ENCODE results near the gene TDRD9.
"Not testable (repeated sequence)": the region's sequence is repeated elsewhere in the genome, so short reads cannot be mapped to it uniquely, and the experiment has no call there.

The TDRD9 gene

DNA sequence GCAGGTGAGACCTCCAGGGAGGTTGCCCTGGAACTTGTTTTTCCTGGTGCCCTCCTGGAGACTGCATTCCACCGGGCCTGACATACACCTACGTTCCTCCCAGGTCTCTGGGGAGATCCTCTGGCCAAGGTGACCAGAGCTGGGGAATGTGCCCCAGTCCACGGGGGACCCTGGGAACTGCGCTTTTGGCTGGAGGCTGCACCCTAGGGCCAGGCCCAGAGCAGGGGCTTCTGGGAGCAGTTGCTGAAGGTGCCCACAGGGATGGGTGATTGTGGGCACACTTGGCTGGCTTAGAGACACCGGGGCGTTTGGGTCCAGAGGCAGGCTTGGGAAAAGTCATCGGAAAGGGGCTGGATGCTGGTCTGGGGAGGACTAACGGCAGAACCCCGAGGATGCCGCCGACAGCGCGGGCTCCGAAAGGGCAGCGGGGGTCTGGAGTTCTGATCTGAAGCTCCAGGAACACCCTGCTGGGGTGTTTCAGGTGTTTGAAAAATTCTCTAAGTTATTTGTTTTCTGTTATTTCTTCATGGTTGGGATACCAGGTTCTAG is 36.5 kb upstream of the TDRD9 start:
- DNase-seq, result no peak

DNA sequence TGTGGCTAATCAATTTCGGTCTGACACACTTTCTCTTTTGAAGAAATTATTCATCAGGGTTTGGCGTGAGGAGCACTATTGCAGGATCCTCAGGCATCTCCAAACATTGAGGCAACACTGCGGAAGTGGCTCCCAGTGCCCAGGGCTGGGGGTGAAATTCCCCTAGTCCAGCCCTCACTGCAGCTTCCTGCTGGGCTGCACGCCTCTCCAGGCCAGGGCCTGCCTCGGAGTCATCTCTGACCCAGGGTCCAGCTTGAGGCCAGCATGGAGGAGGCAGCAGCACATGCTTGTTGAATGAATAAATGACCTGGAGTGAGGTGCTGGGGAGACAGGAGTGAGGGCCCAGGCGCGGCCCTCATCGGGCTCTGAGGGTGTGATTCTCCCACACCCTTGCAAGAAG is 36.0 kb upstream of the TDRD9 start:
- DNase-seq, result no peak

DNA sequence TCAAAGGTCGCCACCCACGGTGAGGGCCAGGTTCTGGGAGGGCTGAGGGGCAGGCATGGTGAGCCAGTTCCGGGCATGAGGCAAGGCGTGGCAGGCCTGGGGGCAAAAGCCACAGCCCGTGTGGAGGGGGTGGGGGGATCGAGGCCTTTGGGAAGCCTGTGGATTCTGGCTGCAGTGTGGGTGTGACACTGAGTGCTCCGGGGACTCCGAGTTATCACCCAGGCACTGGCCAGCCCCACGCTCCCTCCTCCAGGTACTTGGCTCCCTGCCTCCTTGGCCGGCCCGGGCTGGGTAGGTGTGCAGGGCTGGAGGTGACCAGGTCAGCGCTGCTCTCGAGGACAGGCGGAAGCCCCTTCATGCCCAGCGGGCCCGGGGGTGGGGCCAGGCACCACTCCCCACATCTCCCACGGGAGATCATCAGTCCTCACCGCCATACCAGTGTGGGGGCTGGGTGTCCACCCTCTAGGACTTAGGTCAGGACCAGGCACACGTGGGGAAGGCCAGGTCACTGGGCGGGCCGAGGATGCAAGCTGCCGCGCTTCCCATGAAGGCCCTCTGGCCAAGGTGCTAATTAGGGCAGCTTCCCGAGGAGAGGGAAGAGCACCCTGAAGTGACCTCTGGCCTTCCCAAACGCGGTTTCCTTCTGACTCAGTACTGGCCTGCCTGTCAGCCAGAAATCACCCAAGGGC is 34.1 kb upstream of the TDRD9 start:
- DNase-seq, result no peak

DNA sequence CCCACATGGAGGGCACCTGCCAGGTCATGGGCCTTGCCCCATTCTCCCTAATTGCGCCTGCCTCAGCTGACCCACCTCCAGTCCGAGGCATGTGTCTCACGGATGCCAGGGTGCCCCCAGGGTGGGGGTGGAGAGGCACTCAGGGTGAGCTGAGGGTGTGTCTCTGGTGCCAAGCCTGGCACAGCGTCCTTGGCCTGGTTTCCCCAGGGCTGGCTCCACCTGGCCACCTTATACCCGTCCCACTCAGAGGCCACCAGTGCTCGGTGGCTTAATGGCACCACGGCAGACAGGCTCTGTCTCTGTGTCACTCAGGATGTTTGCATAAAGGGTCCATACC is 33.6 kb upstream of the TDRD9 start:
- no peak for DNase-seq

DNA sequence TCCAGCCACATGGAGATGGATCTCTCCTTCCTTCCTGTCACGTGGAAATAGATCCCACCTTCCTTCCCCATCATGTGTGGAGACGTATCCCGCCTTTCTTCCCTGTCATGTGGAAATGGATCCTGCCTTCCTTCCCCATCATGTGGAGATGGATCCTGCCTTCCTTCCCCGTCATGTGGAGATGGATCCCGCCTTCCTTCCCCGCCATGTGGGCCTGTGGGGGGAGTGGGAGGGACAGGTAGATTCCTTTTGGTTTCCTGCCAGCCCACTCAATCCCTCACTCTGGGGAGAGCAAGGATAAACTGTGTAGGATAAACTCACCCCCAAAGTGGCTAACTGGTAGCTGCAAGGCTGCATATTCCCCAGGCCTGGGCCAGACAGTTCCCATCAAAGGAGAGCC is 31.7 kb upstream of the TDRD9 start:
- DNase-seq, result no peak

DNA sequence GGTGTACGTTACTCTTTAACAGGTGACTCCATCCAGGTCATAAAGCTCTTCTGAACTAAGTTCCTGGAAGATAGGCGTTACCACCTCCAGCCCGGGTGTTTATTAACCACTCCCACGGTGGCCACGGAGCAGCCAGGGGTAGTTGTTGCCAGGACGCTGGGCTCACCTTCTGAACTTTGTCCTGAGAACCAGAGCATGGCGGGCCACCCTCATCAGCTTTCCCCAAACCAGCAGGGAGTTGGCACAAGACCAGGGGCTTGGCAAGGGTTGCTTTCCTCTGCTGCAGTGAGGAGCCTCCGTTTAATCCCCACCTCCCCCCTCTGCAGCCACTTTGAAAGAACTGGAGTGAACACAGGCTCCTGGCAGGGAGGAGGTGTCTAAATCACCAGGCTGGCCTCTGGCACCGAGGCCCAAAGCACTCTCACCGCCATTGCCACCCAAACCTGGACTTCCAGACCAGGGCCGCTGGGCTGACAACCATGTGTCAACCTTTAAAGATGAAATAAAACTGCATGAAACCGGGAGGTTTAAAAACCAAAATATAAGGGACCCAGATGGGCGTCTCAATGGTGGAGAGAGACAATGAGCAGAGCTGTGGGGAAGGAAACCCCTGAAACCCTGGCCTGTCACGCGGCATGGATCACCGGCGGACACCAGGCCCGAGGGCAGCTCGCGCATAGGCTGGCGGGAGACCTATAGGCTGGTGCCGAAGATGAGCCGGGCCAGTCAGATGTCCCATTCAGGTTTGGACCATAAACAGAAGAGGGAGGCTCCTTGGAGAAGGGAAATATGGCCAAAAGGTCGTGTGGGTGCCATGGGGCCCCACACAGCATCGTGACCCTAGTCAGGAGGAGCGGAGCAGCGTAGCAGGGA is 30.9 kb upstream of the TDRD9 start:
- no peak for DNase-seq

DNA sequence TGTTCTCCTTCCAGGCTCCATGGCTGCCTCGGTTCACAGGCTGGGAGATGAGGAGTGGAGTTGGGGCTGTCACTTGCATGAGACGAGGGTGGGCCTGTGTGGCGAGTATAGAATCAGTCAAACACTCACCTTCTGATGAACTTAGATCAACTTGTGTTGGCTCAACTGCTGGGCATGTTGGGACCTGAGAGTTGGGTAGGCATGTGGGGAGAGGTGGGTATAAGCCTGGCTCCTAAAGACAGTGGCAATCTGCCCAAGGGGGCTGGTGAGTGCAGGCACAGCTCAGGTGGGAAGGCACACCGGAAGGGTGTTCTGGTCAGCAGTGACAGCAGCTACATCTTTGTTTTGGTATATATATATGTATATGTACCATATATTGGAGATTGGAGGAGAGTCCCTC is 30.1 kb upstream of the TDRD9 start:
- no peak for DNase-seq

DNA sequence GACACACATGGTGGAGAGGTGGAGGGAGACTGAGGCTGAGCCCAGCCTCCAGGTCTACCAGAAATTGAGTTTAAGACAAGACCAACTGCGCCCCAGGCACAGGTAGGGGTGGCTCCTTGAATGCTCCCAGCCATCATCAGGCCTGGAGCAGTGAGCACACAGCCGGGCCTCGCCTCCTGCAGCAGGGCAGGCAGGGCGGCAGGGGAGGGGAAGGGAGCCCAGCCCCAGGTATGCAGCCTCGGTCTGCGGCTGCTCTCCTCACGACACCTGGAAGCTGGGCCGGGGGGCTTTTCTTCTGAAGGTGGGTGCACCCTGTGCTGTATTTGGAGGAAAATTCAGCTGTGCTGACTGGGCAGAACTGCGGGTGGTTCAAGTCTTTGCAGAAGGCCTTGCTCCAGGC is 29.5 kb upstream of the TDRD9 start:
- no peak for DNase-seq

DNA sequence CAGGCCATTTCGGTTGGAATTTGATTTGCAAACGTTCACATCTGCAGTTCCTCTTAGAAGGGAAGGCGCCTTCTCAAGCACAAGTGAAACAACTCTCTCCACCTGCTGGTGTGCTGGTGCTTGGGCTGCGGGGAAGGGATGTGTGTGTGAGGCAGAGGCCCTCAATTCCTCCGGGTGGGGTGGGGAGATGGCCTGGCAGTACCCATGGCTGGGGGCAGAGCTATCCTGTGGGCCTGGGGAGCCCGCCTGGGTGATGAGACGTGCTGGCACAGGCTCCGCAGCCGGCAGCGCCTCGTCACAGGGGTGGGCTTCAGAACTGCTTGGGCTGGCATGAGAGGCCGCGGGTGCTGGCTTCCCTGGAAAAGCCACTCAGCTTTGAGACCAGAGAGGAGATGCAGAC is 28.9 kb upstream of the TDRD9 start:
- DNase-seq, result no peak

DNA sequence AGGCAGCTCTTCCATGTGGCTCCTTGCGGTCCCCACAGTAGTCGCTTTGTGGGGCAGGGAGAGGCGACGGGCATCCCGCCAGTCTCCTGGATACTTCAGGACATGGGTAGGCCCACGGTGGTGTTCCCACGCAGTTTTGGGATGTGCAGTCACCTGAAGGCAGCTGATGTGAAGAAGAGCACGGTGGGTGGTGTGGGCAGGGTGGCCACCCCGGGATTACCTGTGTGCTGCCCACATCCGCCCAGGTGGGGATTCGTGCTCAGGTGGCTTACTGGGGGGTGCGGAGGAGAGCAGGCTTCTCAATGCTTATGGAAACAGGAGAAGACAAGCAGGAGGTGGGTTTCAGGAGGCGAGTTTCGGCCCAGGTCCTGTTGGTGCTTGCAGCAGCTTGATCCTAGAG is 28.4 kb upstream of the TDRD9 start:
- DNase-seq, result no peak

DNA sequence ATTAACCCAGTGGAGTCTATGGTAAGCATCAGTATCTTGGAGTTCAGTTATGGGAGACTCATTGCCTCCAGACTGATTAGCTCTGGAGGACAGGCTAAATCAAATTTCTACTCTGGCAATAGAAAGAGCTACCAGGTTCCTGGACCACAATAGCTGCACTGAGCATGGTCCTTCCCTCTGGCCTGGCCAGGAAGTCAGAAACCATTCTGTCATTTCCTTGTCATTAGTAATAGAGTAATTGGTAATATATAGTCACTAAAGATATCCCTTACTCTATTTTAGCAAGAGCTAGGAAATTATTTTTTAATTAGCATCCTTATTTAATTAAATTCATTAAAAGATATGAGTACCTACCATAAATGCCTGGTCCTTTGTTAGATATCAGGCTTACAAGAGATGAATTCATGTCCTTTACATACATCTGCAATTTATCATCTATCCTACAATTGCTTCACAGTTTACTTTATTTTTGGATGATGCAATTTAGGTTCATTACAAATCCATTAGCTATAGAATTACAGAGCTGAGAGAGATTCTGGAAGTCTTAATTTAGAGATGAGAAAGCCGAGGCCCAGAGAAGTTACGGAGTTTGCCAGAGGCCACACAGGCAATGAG is 23.7 kb upstream of the TDRD9 start:
- no peak for DNase-seq

DNA sequence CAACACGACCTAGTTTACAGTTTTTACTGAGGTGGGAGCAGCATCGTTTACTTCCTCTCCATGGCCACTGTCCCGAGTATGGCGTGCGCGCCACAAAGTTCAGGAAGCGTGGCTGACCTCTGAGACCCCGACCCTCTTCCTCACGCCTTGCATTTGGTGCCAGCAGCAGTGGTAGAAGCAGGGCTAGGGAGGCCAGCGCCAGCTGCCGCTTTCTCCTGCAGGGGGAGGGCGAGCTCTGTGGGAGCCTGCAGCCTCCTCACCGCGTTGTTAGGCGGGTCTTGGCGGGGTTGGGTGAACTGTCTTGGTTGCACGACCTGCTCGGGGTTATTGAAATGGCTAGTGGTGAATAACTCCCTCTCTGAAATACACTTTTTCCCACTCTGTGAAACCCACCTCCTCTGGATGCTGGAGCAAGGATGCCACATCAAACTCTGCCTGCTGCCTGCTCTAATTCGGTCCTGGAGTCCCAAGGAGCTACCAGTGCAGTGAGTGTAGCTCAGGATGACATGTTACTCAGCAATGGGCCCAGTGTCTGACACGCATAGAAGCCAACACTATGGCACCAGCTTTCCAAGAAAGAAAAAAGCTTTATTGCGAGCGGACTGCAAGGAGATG is 22.3 kb upstream of the TDRD9 start:
- no peak for DNase-seq

DNA sequence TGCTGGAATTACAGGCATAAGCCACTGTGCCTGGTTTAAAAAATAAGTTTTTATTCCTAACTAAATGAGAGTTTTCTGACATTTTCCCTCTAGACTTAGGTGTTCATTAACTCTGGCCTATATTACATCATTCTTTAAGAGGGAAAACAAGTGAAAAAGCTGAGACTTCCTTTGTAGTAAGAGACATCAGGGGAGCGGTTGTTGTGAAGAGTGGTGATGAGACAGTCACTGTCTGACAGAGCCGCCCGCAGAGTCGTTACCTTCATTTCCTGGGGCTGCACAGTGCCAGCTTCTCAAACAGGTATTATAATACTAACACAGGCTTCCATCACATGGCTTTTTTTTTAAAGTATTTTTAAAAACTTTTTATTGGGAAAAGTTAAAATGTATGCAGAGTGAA is 19.7 kb upstream of the TDRD9 start:
- DNase-seq, result no peak

DNA sequence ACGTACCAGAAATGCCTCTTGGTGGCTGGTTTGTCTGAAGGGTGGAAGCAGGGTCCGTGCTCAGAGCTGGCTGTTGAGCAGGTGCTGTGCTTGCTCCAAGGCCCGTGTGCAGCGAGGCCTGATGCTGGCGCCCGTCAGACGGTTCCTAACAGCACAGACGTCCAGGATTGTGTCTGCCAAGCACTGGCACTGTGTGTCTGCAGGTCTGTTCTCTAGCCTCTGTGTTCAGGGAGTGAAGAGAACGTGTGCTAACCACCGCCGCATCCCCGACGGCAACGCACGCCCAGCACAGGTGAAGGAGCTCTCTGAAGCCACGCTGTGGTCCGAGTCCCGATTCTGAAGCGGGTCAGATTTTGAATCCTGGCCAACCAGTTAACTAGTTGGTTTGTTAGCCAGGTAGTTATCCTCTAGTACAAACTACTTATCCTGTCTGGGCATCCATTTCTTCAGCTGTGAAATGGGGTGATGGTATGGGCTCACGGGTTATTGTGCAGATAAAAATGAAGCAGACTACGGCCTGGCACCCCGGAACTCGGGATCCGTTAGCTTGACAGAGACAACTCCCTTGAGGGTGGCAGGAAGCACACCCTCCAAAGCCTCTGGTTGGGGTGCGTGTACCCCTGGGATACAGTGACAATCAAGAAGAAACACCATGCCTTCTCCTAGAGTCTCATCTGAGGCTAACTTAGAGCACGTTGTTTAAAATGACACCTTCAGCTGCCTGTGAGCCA is 18.6 kb upstream of the TDRD9 start:
- DNase-seq, result no peak

DNA sequence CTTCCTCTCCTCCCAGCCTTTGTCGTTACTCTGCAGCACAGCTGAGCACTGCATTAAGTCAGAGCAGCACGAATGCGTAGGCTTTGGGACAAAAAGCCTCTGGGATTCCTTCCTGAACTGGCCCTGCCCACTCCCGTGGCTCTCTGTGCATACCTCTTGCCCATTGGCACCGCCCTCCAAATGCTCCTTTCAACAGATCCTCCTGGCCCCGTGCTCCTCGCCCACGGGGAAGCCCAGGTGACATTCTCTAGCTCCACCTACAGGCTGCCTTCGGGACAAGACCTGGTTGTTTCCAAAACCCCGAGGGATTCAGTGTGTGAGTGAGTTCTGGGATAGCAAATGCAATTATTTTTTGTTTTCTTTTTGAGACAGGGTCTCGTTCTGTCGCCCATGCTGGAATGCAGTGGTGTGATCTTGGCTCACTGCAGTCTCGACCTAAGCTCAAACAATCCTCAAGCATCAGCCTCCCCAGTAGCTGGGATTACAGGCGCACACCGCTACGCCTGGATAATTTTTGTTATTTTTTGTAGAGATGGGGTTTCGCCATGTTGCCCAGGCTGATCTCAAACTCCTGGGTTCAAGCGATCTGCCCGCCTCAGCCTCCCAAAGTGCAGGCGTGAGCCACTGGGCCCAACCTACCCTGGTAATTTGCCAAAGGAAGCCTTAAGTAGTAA is 17.9 kb upstream of the TDRD9 start:
- DNase-seq, result peak; percentile 67

DNA sequence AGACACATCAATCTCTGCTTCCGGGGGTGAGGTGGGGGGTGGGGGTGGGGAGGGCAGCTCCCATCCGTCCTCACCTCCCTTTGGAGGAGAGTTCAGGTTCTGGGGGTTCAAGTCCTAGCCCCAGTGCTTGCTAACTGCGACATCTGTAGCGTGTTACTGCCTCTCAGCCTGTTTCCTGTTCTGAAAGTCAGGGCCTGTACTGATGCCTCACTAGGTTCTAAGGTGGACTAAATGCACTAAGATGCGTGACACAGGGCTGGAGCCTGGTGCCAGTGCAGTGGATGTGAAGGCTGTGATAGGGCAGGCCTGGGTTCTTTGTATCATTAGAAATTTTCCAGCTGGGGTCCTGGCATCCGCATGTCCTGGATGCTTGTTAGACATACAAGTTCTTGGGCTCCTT is 17.3 kb upstream of the TDRD9 start:
- no peak for DNase-seq

DNA sequence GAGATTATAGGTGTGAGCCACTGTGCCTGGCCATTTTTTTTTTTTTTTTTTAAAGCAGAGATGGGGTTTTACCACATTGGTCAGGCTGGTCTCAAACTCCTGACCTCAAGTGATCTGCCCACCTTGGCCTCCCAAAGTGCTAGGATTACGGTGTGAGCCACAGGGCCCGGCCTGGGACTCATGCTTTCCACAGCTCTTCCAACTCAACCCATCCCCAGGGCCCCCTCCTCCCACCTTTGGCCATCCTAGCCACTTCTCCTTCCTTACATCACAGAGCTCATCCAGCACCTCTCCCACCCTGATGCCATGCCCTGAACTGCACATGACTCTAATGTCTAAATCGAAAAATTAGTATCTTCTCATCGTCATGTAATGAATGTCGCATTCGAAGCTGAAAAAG is 12.6 kb upstream of the TDRD9 start:
- DNase-seq, result no peak

DNA sequence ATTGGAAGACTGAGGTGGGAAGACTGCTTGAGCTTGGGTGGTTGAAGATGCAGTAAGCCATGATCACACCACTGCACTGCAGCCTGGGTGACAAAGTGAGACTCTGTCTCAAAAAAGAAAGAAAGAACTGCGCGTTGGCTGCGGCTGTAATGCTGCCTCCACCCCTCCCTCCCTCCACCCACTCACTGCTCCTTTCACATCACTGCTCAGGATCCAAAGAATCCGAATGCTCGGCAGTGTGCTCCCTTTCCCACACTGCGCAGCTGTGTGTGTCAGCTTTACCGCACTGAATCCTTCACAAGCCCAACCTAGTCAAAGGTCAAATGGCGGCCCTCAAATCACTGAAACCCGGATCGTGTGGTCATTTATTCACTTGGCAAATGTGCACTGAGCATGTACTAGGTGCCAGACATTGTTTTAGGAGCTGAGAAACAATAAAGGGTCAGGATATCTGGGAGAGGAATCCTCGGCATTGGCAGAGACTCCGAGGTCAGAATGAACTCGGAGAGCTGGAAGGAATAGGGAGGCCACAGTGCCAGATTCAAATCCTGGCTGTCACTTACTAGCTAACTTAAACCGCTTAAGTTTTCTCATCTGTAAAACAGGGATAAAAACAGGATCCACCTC is 11.5 kb upstream of the TDRD9 start:
- no peak for DNase-seq

DNA sequence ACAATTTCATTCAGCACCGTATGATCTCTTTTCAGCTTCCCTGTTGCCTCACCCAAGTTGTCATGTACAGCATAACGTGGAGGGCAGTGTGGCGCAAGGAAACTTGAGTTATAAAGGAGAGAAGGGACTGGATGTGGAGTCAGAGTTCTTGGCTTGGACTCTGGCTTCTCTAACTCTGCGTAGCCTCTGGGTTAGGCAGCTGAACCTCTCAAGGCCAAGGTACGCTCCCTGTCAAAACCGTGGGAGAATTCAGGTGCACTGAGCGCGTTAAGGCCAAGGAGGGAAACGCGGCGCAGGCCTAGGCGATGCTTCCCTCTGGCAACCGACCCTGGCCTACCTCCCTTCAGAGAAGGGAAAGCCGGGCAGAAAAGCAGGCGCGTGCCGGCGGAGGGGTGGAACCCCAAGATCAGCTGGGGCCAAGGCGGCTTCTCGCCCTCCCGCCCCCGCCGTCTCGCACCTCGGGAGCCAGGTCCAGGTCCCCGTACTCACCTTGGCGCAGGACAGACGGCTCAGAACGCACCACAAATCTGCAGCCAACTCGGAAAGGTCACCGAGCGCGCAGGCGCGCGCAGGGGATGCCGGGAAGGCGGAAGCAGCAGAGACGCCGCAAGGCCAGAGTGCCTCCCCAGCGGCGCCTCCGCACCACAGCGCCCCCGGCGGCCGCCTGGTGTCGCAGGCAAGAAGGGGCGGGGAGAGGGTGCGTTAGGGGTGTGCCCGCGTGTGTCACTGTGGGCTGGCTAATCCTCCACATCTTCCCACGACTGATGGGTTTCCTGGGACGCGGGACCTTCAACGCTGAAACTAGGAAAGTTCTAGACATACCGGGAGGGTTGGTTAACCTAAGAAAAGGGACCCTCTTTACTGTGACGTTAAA is 7.0 kb upstream of the TDRD9 start:
- peak; percentile 48 for DNase-seq

DNA sequence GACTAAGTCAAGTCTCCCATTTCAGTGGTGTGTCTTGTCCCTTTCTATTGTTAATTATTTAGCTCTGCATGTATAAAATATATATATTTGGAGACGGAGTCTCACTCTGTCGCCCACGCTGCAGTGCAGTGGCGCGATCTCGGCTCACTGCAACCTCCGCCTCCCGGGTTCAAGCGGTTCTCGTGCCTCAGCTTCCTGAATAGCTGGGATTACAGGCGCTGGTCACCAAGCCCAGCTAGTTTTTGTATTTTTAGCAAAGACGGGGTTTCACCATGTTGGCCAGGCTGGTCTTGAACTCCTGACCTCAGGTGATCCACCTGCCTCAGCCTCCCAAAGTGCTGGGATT is 6.4 kb upstream of the TDRD9 start:
- not testable (repeated sequence) for DNase-seq

DNA sequence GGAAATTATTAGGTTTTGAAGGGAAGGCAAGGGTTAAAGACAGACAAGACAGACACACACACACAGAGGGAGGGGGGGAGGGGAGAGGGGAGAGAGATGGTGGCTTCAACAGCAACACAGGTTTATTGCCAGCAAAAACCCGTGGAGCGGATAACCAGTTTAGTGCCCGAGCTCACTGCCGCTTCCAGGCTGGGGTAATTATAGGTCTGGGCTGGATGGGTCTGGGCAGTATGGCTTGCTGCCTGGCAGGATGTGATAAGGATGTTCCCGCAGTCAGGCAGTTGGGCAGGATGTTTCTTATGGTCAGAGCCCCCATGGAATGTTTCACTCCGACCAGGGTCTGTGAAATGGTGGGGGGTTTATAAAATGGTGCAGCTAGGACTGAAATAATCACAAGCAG is 4.4 kb upstream of the TDRD9 start:
- DNase-seq, result no peak
